ENCODE results near the gene CADM2.
A peak's percentile ranks its signal among the peaks of the same experiment; 100 is the strongest.
"Not testable (repeated sequence)": the region's sequence is repeated elsewhere in the genome, so short reads cannot be mapped to it uniquely, and the experiment has no call there.

CADM2 gene

DNA sequence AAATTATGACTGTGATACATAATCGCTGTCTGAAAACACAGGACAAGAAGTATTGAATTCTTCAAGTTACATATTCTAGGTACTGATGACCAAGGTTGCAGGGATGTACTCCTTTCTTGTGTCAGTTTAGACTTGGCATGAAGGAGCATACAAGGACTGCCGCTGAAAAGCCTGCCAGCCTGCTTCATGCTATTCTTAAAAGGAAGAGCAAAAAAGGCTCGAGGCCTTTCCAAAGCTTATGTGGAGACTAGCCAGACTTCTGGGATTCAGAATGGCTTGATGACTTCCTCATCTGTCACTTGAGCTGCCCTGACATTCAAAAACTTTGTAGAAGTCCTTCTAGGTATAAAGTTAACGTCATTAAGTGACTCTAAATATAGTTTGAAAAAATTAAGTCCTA is 92.0 kb downstream of the CADM2 start:
- no peak for DNase-seq
- intact Hi-C loops (cut with DNase I) = no loop called here

GRCh38 chr3:85051786-85052185 is 93.0 kb downstream of the CADM2 start:
- intact Hi-C loops (cut with DNase I) = no loop called here

DNA sequence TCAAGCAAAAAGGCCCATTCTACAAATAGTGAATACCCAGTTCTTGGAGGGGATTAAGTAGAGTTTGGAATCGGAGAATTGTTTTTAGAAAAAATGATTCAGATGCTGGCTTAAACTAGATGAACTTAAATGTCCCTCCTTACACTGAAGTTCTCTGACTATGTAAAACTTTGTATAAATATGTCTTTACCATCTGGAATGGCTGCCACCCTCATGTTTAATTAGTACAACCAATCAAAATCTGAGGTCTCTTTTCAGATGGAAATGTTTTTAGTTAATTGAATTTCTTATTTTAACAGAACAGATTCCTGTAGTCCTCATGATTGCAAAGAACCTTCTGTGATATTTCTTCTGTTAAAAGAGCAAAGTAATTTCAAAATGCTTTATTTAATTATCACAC is 94.8 kb downstream of the CADM2 start:
- DNase-seq = no peak
- intact Hi-C loops (cut with DNase I) = no loop called here

More at GRCh38 chr3:85051786-85052185, 93.0 kb downstream of the CADM2 start:
- DNase-seq = no peak

DNA sequence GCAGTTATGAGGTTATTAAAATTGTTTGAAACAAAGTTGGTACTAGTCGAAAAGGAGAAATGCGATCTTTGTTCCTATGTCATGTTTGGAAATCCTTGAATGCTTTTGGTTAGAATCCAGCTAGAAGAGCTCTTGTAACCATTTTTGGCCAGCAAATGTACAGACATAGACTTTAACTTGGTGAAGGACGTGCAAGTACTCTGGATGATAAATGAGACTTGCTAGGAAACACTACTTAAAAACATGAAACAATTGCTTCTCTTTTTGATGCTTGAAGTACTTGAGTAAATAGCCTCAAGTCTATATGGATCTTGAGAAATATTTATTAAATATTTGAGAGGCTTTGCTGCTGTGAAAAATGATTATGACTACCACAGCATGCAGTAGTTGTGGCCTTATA is 95.8 kb downstream of the CADM2 start:
- no peak for DNase-seq
- intact Hi-C loops (cut with DNase I) = no loop called here

GRCh38 chr3:85068911-85069310 is 110.1 kb downstream of the CADM2 start:
- intact Hi-C loops (cut with DNase I) = no loop called here
- no peak for DNase-seq

GRCh38 chr3:85074003-85074402 is 115.2 kb downstream of the CADM2 start:
- no peak for DNase-seq
- intact Hi-C loops (cut with DNase I) = no loop called here

- intact Hi-C loops (cut with DNase I) = no loop called here
- no peak for DNase-seq
Observed at GRCh38 chr3:85075663-85076062, 116.9 kb downstream of the CADM2 start.

GRCh38 chr3:85077018-85077417 is 118.2 kb downstream of the CADM2 start:
- no peak for DNase-seq
- intact Hi-C loops (cut with DNase I) = no loop called here

DNA sequence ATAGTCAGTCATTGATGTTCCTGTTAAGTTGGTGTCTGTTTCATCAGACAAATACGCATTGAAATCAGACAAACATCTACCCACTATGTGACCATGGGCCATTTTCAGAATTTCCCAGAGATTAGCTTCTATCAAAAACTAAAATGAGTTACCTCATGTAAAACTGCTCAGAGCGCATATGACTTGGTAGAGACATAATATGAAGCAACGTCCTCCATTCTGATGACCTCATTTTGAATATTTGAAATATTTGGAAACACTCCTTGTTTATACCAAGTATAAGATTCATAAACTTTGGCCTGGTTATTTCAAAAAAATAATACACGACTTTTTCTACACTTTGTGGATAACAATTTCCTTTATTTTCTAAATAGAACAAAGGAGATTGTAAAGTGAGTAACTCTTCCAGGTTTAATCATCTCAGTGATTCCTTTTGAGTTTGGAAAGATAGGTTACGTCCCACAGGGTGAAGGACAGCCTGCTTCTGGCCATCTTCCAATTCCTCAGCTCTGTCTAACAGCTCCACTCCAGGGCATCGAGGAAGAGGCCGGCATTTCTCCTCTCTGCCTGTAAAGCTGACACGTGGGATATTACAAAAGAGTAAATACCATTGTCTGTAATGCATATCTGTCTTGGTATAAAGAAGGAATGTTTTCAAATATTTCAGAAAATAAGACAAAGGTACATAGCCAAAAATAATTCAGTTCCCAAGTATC is 122.6 kb downstream of the CADM2 start:
- DNase-seq = peak in 41 of 42 donors; percentile 5 to 79 (median 49)
- intact Hi-C loops (cut with DNase I) = loop anchor here (10.0 kb wide), 1 partner anchor 117 kb away; no protein-coding TSS in a partner anchor

GRCh38 chr3:85090495-85090894 is 131.7 kb downstream of the CADM2 start:
- peak in 1 of 42 donors; percentile 6 for DNase-seq
- intact Hi-C loops (cut with DNase I) = no loop called here

DNA sequence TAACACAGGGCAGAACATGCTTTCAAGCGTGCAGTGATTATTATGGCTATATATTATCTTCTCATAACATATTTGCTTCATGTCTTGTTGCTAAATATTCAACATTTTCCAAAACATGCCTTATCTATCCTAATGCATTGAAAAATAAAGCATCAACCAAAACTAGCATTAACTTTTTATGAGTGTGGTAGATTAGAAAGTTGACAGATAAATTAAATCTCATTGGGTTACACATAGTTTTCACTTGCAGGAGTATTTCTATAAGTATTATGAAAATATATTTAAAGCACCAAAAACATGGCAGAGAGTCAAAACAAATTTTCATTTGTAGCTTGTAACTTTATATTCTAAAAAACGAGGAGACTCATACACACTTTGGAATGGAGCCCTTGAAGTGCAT is 141.5 kb downstream of the CADM2 start:
- no peak for DNase-seq
- intact Hi-C loops (cut with DNase I) = no loop called here

GRCh38 chr3:85102781-85103180 is 144.0 kb downstream of the CADM2 start:
- intact Hi-C loops (cut with DNase I) = no loop called here
- DNase-seq = no peak

DNA sequence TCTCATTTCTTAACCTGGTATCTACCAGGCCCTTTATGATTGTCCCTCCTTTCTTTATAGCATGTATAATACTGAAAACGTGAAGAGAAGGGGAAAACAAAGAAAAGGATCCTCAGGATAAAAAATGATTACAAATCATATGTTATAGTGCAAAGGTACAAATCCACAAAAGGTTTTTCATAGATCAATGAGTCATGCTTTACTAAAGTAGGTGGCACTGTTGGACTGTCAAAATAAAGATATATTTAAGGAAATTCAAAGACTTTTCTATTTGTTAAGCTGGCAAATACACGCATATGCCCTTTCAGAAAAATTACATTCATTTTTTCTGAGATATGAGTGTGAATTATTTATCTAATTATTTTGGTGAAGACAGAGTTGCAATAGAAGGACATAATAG is 151.6 kb downstream of the CADM2 start:
- intact Hi-C loops (cut with DNase I) = no loop called here
- DNase-seq = no peak

GRCh38 chr3:85120879-85121278 is 162.1 kb downstream of the CADM2 start:
- intact Hi-C loops (cut with DNase I) = no loop called here
- DNase-seq = no peak

DNA sequence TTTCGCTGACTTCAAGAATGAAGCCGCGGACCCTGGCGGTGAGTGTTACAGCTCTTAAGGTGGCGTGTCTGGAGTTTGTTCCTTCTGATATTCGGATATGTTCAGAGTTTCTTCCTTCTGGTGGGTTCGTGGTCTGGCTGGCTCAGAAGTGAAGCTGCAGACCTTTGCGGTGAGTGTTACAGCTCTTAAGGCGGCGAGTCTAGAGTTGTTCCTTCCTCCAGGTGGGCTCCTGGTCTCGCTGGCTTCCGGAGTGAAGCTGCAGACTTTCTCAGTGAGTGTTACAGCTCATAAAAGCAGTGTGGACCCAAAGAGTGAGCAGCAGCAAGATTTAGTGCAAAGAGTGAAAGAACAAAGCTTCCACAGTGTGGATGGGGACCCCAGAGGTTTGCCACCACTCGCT is 174.1 kb downstream of the CADM2 start:
- DNase-seq; intact Hi-C loops (cut with DNase I): not testable (repeated sequence)

DNA sequence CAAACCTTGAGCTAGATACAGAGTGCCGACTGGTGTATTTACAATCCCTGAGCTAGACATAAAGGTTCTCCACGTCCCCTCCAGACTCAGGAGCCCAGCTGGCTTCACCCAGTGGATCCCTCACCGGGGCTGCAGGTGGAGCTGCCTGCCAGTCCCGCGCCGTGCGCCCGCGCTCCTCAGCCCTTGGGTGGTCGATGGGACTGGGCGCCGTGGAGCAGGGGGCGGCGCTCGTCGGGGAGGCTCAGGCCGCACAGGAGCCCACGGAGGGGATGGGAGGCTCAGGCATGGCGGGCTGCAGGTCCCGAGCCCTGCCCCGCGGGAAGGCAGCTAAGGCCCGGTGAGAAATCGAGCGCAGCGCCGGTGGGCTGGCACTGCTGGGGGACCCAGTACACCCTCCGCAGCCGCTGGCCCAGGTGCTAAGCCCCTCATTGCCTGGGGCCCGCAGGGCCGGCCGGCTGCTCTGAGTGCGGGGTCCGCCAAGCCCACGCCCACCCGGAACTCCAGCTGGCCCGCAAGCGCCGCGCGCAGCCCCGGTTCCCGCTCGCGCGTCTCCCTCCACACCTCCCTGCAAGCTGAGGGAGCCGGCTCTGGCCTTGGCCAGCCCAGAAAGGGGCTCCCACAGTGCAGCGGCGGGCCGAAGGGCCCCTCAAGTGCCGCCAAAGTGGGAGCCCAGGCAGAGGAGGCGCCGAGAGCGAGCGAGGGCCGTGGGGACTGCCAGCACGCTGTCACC is 175.1 kb downstream of the CADM2 start:
- intact Hi-C loops (cut with DNase I); DNase-seq: not testable (repeated sequence)

DNA sequence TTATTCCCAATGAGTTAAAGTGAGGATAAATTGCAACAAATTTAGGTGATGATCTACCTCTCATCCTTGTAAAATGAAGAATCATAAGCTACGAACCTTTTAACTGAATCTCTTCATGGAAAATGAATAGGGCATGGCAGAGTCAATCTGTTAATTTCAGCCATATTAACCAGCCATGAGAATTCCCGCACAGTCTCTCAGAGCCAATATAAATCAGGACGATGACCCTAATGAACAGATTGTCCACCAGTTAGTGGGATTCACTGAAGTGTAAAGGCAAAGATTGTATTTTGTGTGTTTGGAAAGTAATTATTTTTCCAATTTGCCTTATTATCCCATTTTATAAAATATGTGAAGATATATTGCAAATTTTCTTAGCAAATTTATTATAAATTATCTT is 183.8 kb downstream of the CADM2 start:
- no peak for DNase-seq
- intact Hi-C loops (cut with DNase I) = no loop called here

- intact Hi-C loops (cut with DNase I) = no loop called here
- peak in 1 of 42 donors; percentile 19 for DNase-seq
Observed at GRCh38 chr3:85148036-85148435, 189.2 kb downstream of the CADM2 start.

DNA sequence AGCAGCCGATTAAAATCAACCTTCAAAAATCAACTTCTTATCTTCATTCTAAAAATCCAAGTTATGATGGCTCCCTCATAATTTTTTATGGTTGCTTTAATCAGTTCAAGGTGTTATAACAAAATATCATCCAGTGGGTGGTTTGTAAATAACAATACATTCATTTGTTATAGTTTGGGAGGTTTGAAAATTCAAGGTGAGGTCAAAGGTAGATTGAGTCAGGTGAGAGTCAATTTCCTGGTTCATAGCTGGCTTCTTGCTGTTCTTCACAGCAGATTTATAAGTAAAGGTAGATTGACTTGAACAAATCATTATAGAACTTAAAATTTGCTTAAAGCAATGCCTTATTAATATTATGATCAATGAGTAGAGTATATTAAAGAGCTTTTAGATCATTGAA is 192.8 kb downstream of the CADM2 start:
- intact Hi-C loops (cut with DNase I) = no loop called here

DNA sequence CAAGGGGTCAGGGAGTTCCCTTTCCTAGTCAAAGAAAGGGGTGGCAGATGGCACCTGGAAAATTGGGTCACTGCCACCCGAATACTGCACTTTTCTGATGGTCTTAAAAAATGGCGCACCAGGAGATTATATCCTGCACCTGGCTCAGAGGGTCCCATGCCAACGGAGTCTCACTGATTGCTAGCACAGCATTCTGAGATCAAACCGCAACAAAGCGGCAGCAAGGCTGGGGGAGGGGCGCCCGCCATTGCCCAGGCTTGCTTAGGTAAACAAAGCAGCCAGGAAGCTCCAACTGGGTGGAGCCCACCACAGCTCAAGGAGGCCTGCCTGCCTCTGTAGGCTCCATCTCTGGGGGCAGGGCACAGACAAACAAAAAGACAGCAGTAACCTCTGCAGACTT is 194.5 kb downstream of the CADM2 start:
- intact Hi-C loops (cut with DNase I); DNase-seq: not testable (repeated sequence)

More for the DNA sequence above, 192.8 kb downstream of the CADM2 start:
- no peak for DNase-seq

- intact Hi-C loops (cut with DNase I) = no loop called here
- DNase-seq = no peak
Observed at GRCh38 chr3:85159376-85159775, 200.6 kb downstream of the CADM2 start.

Measured in head of caudate nucleus (tissue), 42 donors.